ENCODE measurements around the gene PDHA1. TPM values are rescaled to one million over a fixed set of nuclear protein-coding genes. Genes with fewer than 3 reads are reported as not detected.

Gene PDHA1
- total and polyA plus RNA-seq, 11 donors: 235 to 1,225 (median 919) TPM

DNA sequence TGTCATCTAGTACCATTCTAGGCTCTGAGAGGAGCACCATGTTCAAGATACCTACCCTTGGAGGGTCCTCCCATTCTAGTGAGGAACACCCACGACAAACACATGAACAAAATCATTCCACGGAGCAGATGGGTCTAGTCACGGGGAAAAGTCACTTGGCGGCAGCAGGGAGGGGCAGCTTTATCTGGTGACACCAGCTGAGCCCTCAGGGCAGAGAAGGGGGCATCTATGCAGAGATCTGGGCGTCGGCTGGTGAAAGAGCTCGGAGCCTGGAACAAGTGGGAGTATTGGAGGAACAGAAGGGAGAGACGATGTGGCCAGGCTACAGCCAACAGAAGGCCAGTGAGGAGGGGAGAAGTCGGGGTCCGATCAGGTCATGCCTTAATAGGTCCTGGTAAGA, 11.9 kb upstream of the PDHA1 start:
- Histone ChIP-seq H3K4me3 (no peak overlapping the region), H3K36me3 (no peaks in the 10 kb centered on the region), H3K4me1 (peaks cover 0 to 10% (median 0%) of the 10 kb centered on the region in 12 donors), H3K27ac (no peak overlapping the region), H3K9me3 (peaks cover 0 to 18% (median 8%) of the 10 kb centered on the region in 12 donors), H3K27me3 (peaks cover 0 to 3% (median 0%) of the 10 kb centered on the region in 9 donors)
- ATAC-seq (no peak), DNase-seq (no peak)
- no peak for TF ChIP-seq POLR2A (IDR thresholded peaks at IDR 0.05)
- TF ChIP-seq CTCF (IDR thresholded peaks at IDR 0.05): no peak
- 83 to 93% (median 86%) methylated on average over 10 of the region's 10 CpGs for WGBS, 4 donors
- intact Hi-C loops (cut with DNase I): loop anchor here in 8 of 10 donors (2.0 to 10.0 kb wide), 9 partner anchors 290 to 941 kb away; no protein-coding TSS in a partner anchor

DNA sequence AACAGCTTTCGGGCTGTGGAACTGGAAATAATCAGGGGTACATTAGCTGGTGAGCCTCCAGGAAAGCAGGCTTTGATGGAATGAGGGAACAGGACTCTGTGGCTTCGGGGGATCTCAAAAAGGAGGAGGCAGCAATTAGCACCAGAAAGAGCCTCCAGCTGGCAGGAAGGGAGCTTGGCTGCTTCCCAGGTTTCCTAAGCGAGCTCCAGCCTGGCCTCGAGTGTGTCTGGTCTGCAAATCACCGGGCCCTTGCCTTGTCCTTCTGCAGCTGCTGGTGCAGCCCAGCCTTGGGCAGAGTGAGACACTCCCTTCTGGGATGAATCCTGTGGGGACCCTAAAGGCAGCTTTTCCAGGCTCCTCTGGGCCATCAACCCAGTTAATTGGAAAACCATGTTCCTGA, 10.7 kb upstream of the PDHA1 start:
- H3K27ac ChIP-seq: peak overlapping the region in 1 of 12 donors; percentile 8
- DNase-seq (peak; percentile 22 to 69 (median 60)), ATAC-seq (peak; percentile 29 to 78 (median 71))
- no peaks in the 10 kb centered on the region for H3K27me3 ChIP-seq
- peaks cover 0 to 10% (median 0%) of the 10 kb centered on the region in 12 donors for H3K4me1 ChIP-seq
- WGBS, 4 donors: 12 to 37% (median 26%) methylated on average over 4 to 5 of the region's 5 CpGs
- H3K36me3 ChIP-seq: no peaks in the 10 kb centered on the region
- peaks cover 0 to 18% (median 8%) of the 10 kb centered on the region in 12 donors for H3K9me3 ChIP-seq
- H3K4me3 ChIP-seq: no peak overlapping the region
- no peak for TF ChIP-seq CTCF (IDR thresholded peaks at IDR 0.05)
- no peak for TF ChIP-seq POLR2A (IDR thresholded peaks at IDR 0.05)
- intact Hi-C loops (cut with DNase I): loop anchor here in 8 of 10 donors (2.0 to 10.0 kb wide), 9 partner anchors 291 to 942 kb away; no protein-coding TSS in a partner anchor

DNA sequence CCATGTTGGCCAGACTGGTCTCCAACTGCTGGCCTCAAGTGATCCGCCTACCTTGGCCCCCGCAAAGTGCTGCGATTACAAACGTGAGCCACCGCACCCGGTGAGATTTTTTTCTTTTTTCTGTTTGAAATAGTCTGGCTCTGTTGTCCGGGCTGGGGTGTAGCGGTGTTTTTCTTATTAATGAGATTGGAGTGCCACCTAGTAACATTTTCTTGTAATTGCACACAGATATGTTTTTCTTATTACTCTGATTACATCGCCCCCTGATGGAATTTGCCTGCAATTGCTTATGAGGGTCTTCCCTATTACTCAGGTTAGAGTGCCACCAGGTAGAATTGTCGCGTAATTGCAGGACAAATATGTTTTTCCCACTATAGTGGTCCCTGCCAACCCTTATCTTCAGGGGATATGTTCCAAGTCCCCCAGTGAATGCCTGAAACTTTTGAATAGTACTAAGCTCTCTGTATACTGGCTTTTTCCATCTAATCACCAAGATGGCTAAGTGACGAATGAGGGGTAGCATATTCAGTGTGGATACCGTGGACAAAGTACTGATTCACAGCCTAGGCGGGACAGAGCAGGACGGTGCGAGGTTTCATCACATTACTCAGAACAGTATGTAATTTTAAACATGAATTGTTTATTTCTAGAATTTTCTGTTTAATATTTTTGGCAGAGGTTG, 8.6 kb upstream of the PDHA1 start:
- H3K4me1 ChIP-seq: peaks cover 0 to 10% (median 0%) of the 10 kb centered on the region in 12 donors
- peaks cover 0 to 18% (median 8%) of the 10 kb centered on the region in 12 donors for H3K9me3 ChIP-seq
- intact Hi-C loops (cut with DNase I): loop anchor here (1.0 to 10.0 kb wide), 9 partner anchors 293 to 944 kb away; no protein-coding TSS in a partner anchor
- WGBS, 4 donors: 60 to 65% (median 64%) methylated on average over 16 of the region's 16 CpGs
- no peak overlapping the region for H3K27ac ChIP-seq
- TF ChIP-seq CTCF (IDR thresholded peaks at IDR 0.05) (peak in 2 of 12 donors; percentile 9 to 19), POLR2A (IDR thresholded peaks at IDR 0.05) (no peak)
- ATAC-seq (no peak), DNase-seq (no peak)
- no peaks in the 10 kb centered on the region for H3K36me3 ChIP-seq
- no peaks in the 10 kb centered on the region for H3K27me3 ChIP-seq
- H3K4me3 ChIP-seq: no peak overlapping the region

GRCh38 chrX:19342331-19342906, 1.3 kb upstream of the PDHA1 start:
- Histone ChIP-seq H3K9me3 (no peaks in the 10 kb centered on the region), H3K27ac (peak overlapping the region in 4 of 12 donors; percentile 26 to 93 (median 68)), H3K4me1 (peaks cover 0 to 31% (median 9%) of the 10 kb centered on the region in 12 donors), H3K27me3 (no peaks in the 10 kb centered on the region), H3K4me3 (no peak overlapping the region), H3K36me3 (no peaks in the 10 kb centered on the region)
- DNase-seq: no peak
- intact Hi-C loops (cut with DNase I): no loop called here
- 51 to 60% (median 54%) methylated on average over 6 of the region's 6 CpGs for WGBS, 4 donors
- no peak for TF ChIP-seq CTCF (IDR thresholded peaks at IDR 0.05)
- TF ChIP-seq POLR2A (IDR thresholded peaks at IDR 0.05): no peak
- no peak for ATAC-seq
